HUES6 (cell line): Measurements from ENCODE around the gene PAX4.

Experiments
- H3K27ac ChIP-seq: 2 replicates; pipeline ENCODE4 v1.7.0; 2013; ENCODE audit warnings: low read depth, mild to moderate bottlenecking, low read length, inconsistent platforms
- H3K27me3 ChIP-seq: 2 replicates; pipeline ENCODE4 v1.6.1; 2013; ENCODE audit warnings: low read length; ENCODE audit not compliant: control insufficient read depth, insufficient read depth
- H3K36me3 ChIP-seq: 2 replicates; pipeline ENCODE4 v1.6.1; 2013; ENCODE audit warnings: low read length; ENCODE audit not compliant: control insufficient read depth, insufficient read depth
- H3K4me1 ChIP-seq: 2 replicates; pipeline ENCODE4 v1.6.1; 2013; ENCODE audit warnings: low read length; ENCODE audit not compliant: control insufficient read depth, insufficient read depth
- H3K4me3 ChIP-seq: 2 replicates; pipeline ENCODE4 v1.5.1; 2013; ENCODE audit warnings: low read depth, low read length
- H3K9ac ChIP-seq: one replicate; pipeline ENCODE4 v1.6.1; 2013; ENCODE audit warnings: mild to moderate bottlenecking, low read length
- H3K9me3 ChIP-seq: 2 replicates; pipeline ENCODE4 v1.6.1; 2013; ENCODE audit warnings: low read depth, low read length; ENCODE audit not compliant: control insufficient read depth, insufficient read depth

The PAX4 gene

GRCh38 chr7:127594490-127594889, 23.5 kb downstream of the PAX4 start:
- peaks cover 4% of the 10 kb centered on the region; the same call in 1 of the 2 replicates for H3K4me1 ChIP-seq
- H3K9me3 ChIP-seq: no peaks in the 10 kb centered on the region
- no peaks in the 10 kb centered on the region for H3K27me3 ChIP-seq
- H3K9ac ChIP-seq: no peak overlapping the region
- peaks cover 19% of the 10 kb centered on the region for H3K36me3 ChIP-seq
- H3K4me3 ChIP-seq: no peak overlapping the region
- H3K27ac ChIP-seq: no peak overlapping the region

GRCh38 chr7:127592550-127592949, 25.4 kb downstream of the PAX4 start:
- Histone ChIP-seq H3K4me1 (no peaks in the 10 kb centered on the region), H3K36me3 (peaks cover 19% of the 10 kb centered on the region), H3K27ac (no peak overlapping the region), H3K27me3 (peaks cover 3% of the 10 kb centered on the region), H3K9ac (no peak overlapping the region), H3K9me3 (no peaks in the 10 kb centered on the region), H3K4me3 (no peak overlapping the region)

GRCh38 chr7:127591591-127591990, 26.4 kb downstream of the PAX4 start:
- Histone ChIP-seq H3K9me3 (no peaks in the 10 kb centered on the region), H3K4me3 (no peak overlapping the region), H3K27me3 (peaks cover 12% of the 10 kb centered on the region), H3K4me1 (no peaks in the 10 kb centered on the region), H3K9ac (no peak overlapping the region), H3K27ac (no peak overlapping the region), H3K36me3 (peaks cover 19% of the 10 kb centered on the region)

- H3K9me3 ChIP-seq: no peaks in the 10 kb centered on the region
- H3K4me1 ChIP-seq: no peaks in the 10 kb centered on the region
- peaks cover 19% of the 10 kb centered on the region for H3K36me3 ChIP-seq
- H3K4me3 ChIP-seq: no peak overlapping the region
- no peak overlapping the region for H3K27ac ChIP-seq
- H3K27me3 ChIP-seq: peaks cover 16% of the 10 kb centered on the region
- H3K9ac ChIP-seq: no peak overlapping the region
Measured at GRCh38 chr7:127591189-127591588, 26.8 kb downstream of the PAX4 start.

- H3K27ac ChIP-seq: no peak overlapping the region
- H3K27me3 ChIP-seq: peaks cover 22% of the 10 kb centered on the region
- H3K9me3 ChIP-seq: no peaks in the 10 kb centered on the region
- H3K4me3 ChIP-seq: no peak overlapping the region
- no peak overlapping the region for H3K9ac ChIP-seq
- H3K36me3 ChIP-seq: peaks cover 19% of the 10 kb centered on the region
- peaks cover 5% of the 10 kb centered on the region for H3K4me1 ChIP-seq
Measured at GRCh38 chr7:127589896-127590295, 28.0 kb downstream of the PAX4 start.

- peak overlapping the region; percentile 64; the same call in 1 of the 2 replicates for H3K27ac ChIP-seq
- H3K4me1 ChIP-seq: peaks cover 13% of the 10 kb centered on the region
Measured at GRCh38 chr7:127588697-127589482, 29.1 kb downstream of the PAX4 start.

GRCh38 chr7:127588019-127588696, 29.8 kb downstream of the PAX4 start, which contains the start of gene ARF5:
Gene ARF5 (plus strand): TSS chr7:127588411. CDS start chr7:127588499, 88 bp downstream.
- Histone ChIP-seq H3K36me3 (peaks cover 20% of the 10 kb centered on the region), H3K27me3 (peaks cover 22% of the 10 kb centered on the region), H3K27ac (peak within 1 kb of the TSS; percentile 64; the same call in 1 of the 2 replicates), H3K4me1 (peaks cover 13% of the 10 kb centered on the region), H3K4me3 (peak within 1 kb of the TSS; percentile 89), H3K9ac (peak within 1 kb of the TSS; percentile 73), H3K9me3 (no peaks in the 10 kb centered on the region)

More at GRCh38 chr7:127588697-127589482, 29.1 kb downstream of the PAX4 start:
- Histone ChIP-seq H3K36me3 (peaks cover 19% of the 10 kb centered on the region), H3K27me3 (peaks cover 22% of the 10 kb centered on the region), H3K9ac (peak overlapping the region; percentile 73), H3K9me3 (no peaks in the 10 kb centered on the region), H3K4me3 (peak overlapping the region; percentile 89)

- Histone ChIP-seq H3K9ac (peak overlapping the region; percentile 40), H3K4me3 (peak overlapping the region; percentile 89), H3K9me3 (no peaks in the 10 kb centered on the region), H3K4me1 (peaks cover 13% of the 10 kb centered on the region), H3K27me3 (peaks cover 22% of the 10 kb centered on the region), H3K27ac (no peak overlapping the region), H3K36me3 (peaks cover 25% of the 10 kb centered on the region)
Measured at GRCh38 chr7:127587663-127588018, 30.3 kb downstream of the PAX4 start.

GRCh38 chr7:127586346-127586745, 31.6 kb downstream of the PAX4 start:
- no peak overlapping the region for H3K4me3 ChIP-seq
- H3K36me3 ChIP-seq: peaks cover 33% of the 10 kb centered on the region

GRCh38 chr7:127585044-127585953, 32.6 kb downstream of the PAX4 start, which contains the start of gene GCC1:
Gene GCC1 (minus strand): TSS chr7:127585596. CDS start chr7:127585182, 414 bp downstream.
- no peaks in the 10 kb centered on the region for H3K9me3 ChIP-seq
- peaks cover 26% of the 10 kb centered on the region for H3K36me3 ChIP-seq
- H3K27me3 ChIP-seq: peaks cover 22% of the 10 kb centered on the region
- peak within 1 kb of the TSS; percentile 80 for H3K9ac ChIP-seq
- H3K4me3 ChIP-seq: peak within 1 kb of the TSS; percentile 88
- H3K4me1 ChIP-seq: peaks cover 13% of the 10 kb centered on the region
- 0 out of 2 replicates have a peak within 1 kb of the TSS, but pooled peaks have one; percentile 42 for H3K27ac ChIP-seq

More at GRCh38 chr7:127586346-127586745, 31.6 kb downstream of the PAX4 start:
- Histone ChIP-seq H3K9ac (no peak overlapping the region), H3K9me3 (no peaks in the 10 kb centered on the region), H3K4me1 (peaks cover 13% of the 10 kb centered on the region), H3K27ac (no peak overlapping the region), H3K27me3 (peaks cover 22% of the 10 kb centered on the region)
